DMS53 (cell line): Measurements from ENCODE around the gene TAAR5.
"Not testable (repeated sequence)": the region's sequence is repeated elsewhere in the genome, so short reads cannot be mapped to it uniquely, and the experiment has no call there.

ENCODE experiments used
- DNase-seq: peaks from one replicate; lab custom pipeline; 2025; lab: John Stamatoyannopoulos, UW

The TAAR5 gene

GRCh38 chr6:132570221-132570777 lies 19.2 kb downstream of the TAAR5 start, which contains the start of gene TAAR6:
TSS of gene TAAR6 (plus strand) at chr6:132570322. CDS start at chr6:132570322, 0 bp downstream.
- no peak for DNase-seq

- DNase-seq: no peak
Measured at GRCh38 chr6:132569170-132569569, 20.4 kb downstream of the TAAR5 start.

GRCh38 chr6:132568611-132569010 lies 20.9 kb downstream of the TAAR5 start:
- no peak for DNase-seq

GRCh38 chr6:132567566-132567965 lies 22.0 kb downstream of the TAAR5 start:
- no peak for DNase-seq

- no peak for DNase-seq
Measured at GRCh38 chr6:132566404-132566803, 23.1 kb downstream of the TAAR5 start.

GRCh38 chr6:132560087-132560486 lies 29.5 kb downstream of the TAAR5 start:
- DNase-seq: not testable (repeated sequence)

GRCh38 chr6:132552372-132552771 lies 37.2 kb downstream of the TAAR5 start, which contains the start of gene TAAR8:
TSS of gene TAAR8 (plus strand) at chr6:132552672. CDS start at chr6:132552693, 21 bp downstream.
- no peak for DNase-seq

GRCh38 chr6:132551214-132551613 lies 38.3 kb downstream of the TAAR5 start:
- DNase-seq: no peak

- DNase-seq: no peak
Measured at GRCh38 chr6:132548746-132549463, 40.6 kb downstream of the TAAR5 start.

- DNase-seq: no peak
Measured at GRCh38 chr6:132544826-132545225, 44.7 kb downstream of the TAAR5 start.
